ENCODE data around the gene SHD. TPM values are rescaled to one million over a fixed set of nuclear protein-coding genes. Genes with fewer than 3 reads are reported as not detected.

Gene SHD
- total RNA-seq, 1 donor from 2014 or later = not detected

- Histone ChIP-seq H3K36me3 (ENCODE audit: control insufficient read depth, insufficient read depth, low read length) (peaks cover 3% of the 10 kb centered on the region), H3K4me3 (ENCODE audit: low read depth, low read length) (no peak overlapping the region), H3K27me3 (ENCODE audit: control insufficient read depth, insufficient read depth, low read length) (no peaks in the 10 kb centered on the region)
- FAIRE-seq (peak; percentile 28), DNase-seq (ENCODE audit: low read depth) (no peak)
- no peak for TF ChIP-seq CTCF (IDR thresholded peaks at IDR 0.05; ENCODE audit: insufficient read depth, low read length, severe bottlenecking)
Observed at GRCh38 chr19:4320419-4320818, 41.4 kb downstream of the SHD start.

- Histone ChIP-seq H3K36me3 (ENCODE audit: control insufficient read depth, insufficient read depth, low read length) (peaks cover 10% of the 10 kb centered on the region), H3K4me3 (ENCODE audit: low read depth, low read length) (no peak overlapping the region), H3K27me3 (ENCODE audit: control insufficient read depth, insufficient read depth, low read length) (no peaks in the 10 kb centered on the region)
- FAIRE-seq (no peak), DNase-seq (ENCODE audit: low read depth) (no peak)
- TF ChIP-seq CTCF (IDR thresholded peaks at IDR 0.05; ENCODE audit: insufficient read depth, low read length, severe bottlenecking) = no peak
Observed at GRCh38 chr19:4322942-4323665, 44.0 kb downstream of the SHD start.

GRCh38 chr19:4323692-4324091 is 44.6 kb downstream of the SHD start:
- no peak overlapping the region for H3K4me3 ChIP-seq (ENCODE audit: low read depth, low read length)
- no peak for TF ChIP-seq CTCF (IDR thresholded peaks at IDR 0.05; ENCODE audit: insufficient read depth, low read length, severe bottlenecking)
- H3K27me3 ChIP-seq (ENCODE audit: control insufficient read depth, insufficient read depth, low read length) = no peaks in the 10 kb centered on the region
- peaks cover 10% of the 10 kb centered on the region for H3K36me3 ChIP-seq (ENCODE audit: control insufficient read depth, insufficient read depth, low read length)
- peak; percentile 18 for FAIRE-seq
- no peak for DNase-seq (ENCODE audit: low read depth)

GRCh38 chr19:4324228-4324627 is 45.2 kb downstream of the SHD start:
- no peak overlapping the region for H3K4me3 ChIP-seq (ENCODE audit: low read depth, low read length)
- H3K27me3 ChIP-seq (ENCODE audit: control insufficient read depth, insufficient read depth, low read length) = no peaks in the 10 kb centered on the region
- peaks cover 10% of the 10 kb centered on the region for H3K36me3 ChIP-seq (ENCODE audit: control insufficient read depth, insufficient read depth, low read length)
- DNase-seq (ENCODE audit: low read depth) = no peak
- TF ChIP-seq CTCF (IDR thresholded peaks at IDR 0.05; ENCODE audit: insufficient read depth, low read length, severe bottlenecking) = no peak
- FAIRE-seq = no peak

GRCh38 chr19:4326215-4326836 is 47.3 kb downstream of the SHD start:
- FAIRE-seq = peak; percentile 52
- no peak for DNase-seq (ENCODE audit: low read depth)
- TF ChIP-seq CTCF (IDR thresholded peaks at IDR 0.05; ENCODE audit: insufficient read depth, low read length, severe bottlenecking) = no peak
- H3K27me3 ChIP-seq (ENCODE audit: control insufficient read depth, insufficient read depth, low read length) = no peaks in the 10 kb centered on the region
- no peak overlapping the region for H3K4me3 ChIP-seq (ENCODE audit: low read depth, low read length)
- peaks cover 10% of the 10 kb centered on the region for H3K36me3 ChIP-seq (ENCODE audit: control insufficient read depth, insufficient read depth, low read length)
